GM19193 (cell line): ENCODE data around the gene MC3R.

Experiments used
- POLR2A ChIP-seq: IDR thresholded peaks from 4 replicates; pipeline ENCODE4 v1.6.1; 2011; ENCODE audit not compliant: insufficient read depth, insufficient read length; ENCODE audit errors: extremely low read depth

MC3R gene

GRCh38 chr20:56247954-56248782, at the start of gene MC3R:
TSS of gene MC3R (plus strand) at chr20:56248732. CDS start at chr20:56248844, 112 bp downstream.
- no peak for TF ChIP-seq POLR2A

GRCh38 chr20:56200456-56200855, 48.1 kb upstream of the MC3R start:
- no peak for TF ChIP-seq POLR2A

GRCh38 chr20:56202493-56203077, 45.9 kb upstream of the MC3R start:
- no peak for TF ChIP-seq POLR2A

- TF ChIP-seq POLR2A: no peak
Observed at GRCh38 chr20:56204206-56204605, 44.3 kb upstream of the MC3R start.

- TF ChIP-seq POLR2A: no peak
Observed at GRCh38 chr20:56205346-56205745, 43.2 kb upstream of the MC3R start.

- no peak for TF ChIP-seq POLR2A
Observed at GRCh38 chr20:56207656-56208055, 40.9 kb upstream of the MC3R start.

GRCh38 chr20:56208121-56208520, 40.4 kb upstream of the MC3R start:
- no peak for TF ChIP-seq POLR2A

GRCh38 chr20:56211051-56211450, 37.5 kb upstream of the MC3R start:
- no peak for TF ChIP-seq POLR2A

- no peak for TF ChIP-seq POLR2A
Observed at GRCh38 chr20:56212091-56212490, 36.4 kb upstream of the MC3R start.

- no peak for TF ChIP-seq POLR2A
Observed at GRCh38 chr20:56213321-56213720, 35.2 kb upstream of the MC3R start.

GRCh38 chr20:56215115-56215514, 33.4 kb upstream of the MC3R start:
- TF ChIP-seq POLR2A: no peak

GRCh38 chr20:56217829-56218228, 30.7 kb upstream of the MC3R start:
- TF ChIP-seq POLR2A: no peak

- TF ChIP-seq POLR2A: no peak
Observed at GRCh38 chr20:56222201-56222600, 26.3 kb upstream of the MC3R start.

GRCh38 chr20:56222945-56223344, 25.6 kb upstream of the MC3R start:
- no peak for TF ChIP-seq POLR2A

- no peak for TF ChIP-seq POLR2A
Observed at GRCh38 chr20:56223352-56223751, 25.2 kb upstream of the MC3R start.

GRCh38 chr20:56228021-56228420, 20.5 kb upstream of the MC3R start:
- TF ChIP-seq POLR2A: no peak

GRCh38 chr20:56229812-56230211, 18.7 kb upstream of the MC3R start:
- no peak for TF ChIP-seq POLR2A

- TF ChIP-seq POLR2A: no peak
Observed at GRCh38 chr20:56234110-56234509, 14.4 kb upstream of the MC3R start.
